Measurements from ENCODE around the gene SKAP1.

DNA sequence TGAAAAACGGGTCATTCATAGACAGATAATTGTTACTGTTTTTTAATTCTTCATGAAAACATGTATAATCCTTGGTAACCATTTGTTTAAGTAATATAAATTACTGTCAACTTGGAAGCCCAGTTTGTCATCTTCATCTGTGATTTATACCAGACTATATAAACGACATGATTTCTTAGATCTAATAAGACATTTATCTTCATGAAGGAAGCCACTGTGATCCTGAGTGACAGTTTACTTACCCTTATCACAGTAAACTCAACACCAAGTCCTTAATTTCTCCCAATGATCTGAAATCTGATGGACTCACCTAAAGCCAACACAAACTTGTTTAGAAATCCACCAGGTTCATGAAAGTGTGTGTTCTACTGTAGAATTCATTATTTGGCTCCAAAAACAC is 91.3 kb downstream of the SKAP1 start:
- TF ChIP-seq, protein P1, sequence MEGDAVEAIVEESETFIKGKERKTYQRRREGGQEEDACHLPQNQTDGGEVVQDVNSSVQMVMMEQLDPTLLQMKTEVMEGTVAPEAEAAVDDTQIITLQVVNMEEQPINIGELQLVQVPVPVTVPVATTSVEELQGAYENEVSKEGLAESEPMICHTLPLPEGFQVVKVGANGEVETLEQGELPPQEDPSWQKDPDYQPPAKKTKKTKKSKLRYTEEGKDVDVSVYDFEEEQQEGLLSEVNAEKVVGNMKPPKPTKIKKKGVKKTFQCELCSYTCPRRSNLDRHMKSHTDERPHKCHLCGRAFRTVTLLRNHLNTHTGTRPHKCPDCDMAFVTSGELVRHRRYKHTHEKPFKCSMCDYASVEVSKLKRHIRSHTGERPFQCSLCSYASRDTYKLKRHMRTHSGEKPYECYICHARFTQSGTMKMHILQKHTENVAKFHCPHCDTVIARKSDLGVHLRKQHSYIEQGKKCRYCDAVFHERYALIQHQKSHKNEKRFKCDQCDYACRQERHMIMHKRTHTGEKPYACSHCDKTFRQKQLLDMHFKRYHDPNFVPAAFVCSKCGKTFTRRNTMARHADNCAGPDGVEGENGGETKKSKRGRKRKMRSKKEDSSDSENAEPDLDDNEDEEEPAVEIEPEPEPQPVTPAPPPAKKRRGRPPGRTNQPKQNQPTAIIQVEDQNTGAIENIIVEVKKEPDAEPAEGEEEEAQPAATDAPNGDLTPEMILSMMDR (IDR thresholded peaks at IDR 0.05): no peak
- TF ChIP-seq POLR2A (IDR thresholded peaks at IDR 0.05): no peak

Data from thyroid gland (tissue), 4 donors.